ENCODE results near the gene ITIH6. TPM values are rescaled to one million over a fixed set of nuclear protein-coding genes. Genes with fewer than 3 reads are reported as not detected.

The ITIH6 gene
- polyA plus RNA-seq, 1 experiment: not detected

DNA sequence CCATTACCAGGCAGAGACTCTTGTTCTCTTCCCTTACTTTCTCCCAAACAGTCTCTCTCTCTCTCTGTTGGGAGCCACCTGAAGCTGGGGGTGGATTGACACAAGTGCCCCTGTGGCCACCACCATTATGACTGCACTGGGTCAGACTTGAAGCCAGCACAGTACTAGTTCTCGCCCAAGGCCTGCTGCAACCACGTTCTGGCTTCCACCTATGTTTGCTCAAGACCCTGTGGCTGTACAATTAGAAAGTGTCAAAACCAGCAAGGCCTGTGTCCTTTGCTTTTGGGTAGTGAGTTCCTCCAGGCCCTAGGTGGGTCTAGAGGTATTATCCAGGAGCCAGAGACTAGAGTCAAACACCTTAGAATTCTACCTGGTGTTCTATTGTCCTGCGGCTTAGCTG lies 40.5 kb upstream of the ITIH6 start:
- CTCF ChIA-PET: no interaction called here
- POLR2A ChIA-PET: no interaction called here
- Histone ChIP-seq H3K4me3 (ENCODE audit: low read depth, low read length) (no peak overlapping the region), H3K27me3 (ENCODE audit: control insufficient read depth, insufficient read depth, low read length) (no peaks in the 10 kb centered on the region), H3K36me3 (ENCODE audit: control insufficient read depth, insufficient read depth, low read length) (no peaks in the 10 kb centered on the region)
- TF ChIP-seq, protein P1, sequence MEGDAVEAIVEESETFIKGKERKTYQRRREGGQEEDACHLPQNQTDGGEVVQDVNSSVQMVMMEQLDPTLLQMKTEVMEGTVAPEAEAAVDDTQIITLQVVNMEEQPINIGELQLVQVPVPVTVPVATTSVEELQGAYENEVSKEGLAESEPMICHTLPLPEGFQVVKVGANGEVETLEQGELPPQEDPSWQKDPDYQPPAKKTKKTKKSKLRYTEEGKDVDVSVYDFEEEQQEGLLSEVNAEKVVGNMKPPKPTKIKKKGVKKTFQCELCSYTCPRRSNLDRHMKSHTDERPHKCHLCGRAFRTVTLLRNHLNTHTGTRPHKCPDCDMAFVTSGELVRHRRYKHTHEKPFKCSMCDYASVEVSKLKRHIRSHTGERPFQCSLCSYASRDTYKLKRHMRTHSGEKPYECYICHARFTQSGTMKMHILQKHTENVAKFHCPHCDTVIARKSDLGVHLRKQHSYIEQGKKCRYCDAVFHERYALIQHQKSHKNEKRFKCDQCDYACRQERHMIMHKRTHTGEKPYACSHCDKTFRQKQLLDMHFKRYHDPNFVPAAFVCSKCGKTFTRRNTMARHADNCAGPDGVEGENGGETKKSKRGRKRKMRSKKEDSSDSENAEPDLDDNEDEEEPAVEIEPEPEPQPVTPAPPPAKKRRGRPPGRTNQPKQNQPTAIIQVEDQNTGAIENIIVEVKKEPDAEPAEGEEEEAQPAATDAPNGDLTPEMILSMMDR (IDR thresholded peaks at IDR 0.05; ENCODE audit: insufficient read depth, low read depth, low read length): no peak
- no peak for DNase-seq (ENCODE audit: low read depth)

DNA sequence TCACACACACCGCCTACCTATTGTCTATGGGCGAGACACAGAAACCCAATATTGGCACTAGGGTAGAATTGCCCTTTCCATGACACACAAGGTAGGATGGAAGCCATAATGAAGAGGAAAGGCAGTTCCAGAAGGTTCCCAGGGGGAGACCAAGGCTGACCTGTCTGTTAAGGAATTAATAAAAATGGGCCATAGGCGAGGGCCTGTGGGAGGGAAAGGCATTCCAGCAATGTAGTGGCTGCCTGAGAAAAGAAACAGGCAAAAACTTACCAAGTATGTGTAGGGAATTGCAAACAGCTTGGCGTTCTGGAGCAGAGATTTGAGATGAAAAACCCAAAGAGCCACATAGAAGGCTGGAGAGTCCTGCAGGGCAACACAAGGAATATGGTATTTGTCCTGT lies 28.5 kb upstream of the ITIH6 start:
- DNase-seq (ENCODE audit: low read depth): no peak
- ChIA-PET POLR2A (no interaction called here), CTCF (no interaction called here)

DNA sequence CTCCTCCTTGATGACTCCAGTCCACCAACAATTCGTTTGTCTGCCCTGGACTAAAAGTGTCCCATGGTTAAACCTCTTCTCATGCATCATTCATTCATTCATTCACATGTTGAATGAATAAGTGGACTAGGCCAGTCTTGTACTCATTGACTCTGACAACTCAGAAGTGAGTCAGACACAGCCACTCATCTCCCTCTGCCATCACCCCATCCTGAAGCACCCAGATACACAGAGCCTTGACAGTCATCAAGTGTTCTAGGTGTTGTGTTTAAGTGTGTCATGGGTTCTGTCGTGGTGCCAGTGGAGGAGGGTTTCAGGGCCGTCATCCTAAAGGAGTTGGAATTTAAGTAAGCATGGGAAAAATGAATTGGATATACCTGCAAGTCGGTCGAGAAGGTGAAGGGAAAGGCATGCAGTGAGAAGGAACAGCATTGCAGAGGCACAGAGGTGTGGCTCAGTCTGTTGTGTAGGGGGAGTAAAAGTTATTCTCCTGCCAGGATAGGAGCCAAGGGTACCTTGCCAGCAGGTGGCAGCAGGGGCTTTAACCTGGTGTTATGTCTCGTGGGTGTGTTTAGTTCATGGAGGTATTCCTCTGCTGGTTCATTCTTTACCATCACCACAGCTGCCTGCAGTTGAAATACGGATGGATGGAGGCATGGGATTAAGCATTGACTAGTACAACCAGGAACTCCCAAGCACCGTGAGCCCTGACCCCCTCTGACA lies 27.8 kb upstream of the ITIH6 start:
- no peak overlapping the region for H3K4me3 ChIP-seq (ENCODE audit: low read depth, low read length)
- DNase-seq (ENCODE audit: low read depth): no peak
- POLR2A ChIA-PET: no interaction called here
- no peaks in the 10 kb centered on the region for H3K27me3 ChIP-seq (ENCODE audit: control insufficient read depth, insufficient read depth, low read length)
- H3K36me3 ChIP-seq (ENCODE audit: control insufficient read depth, insufficient read depth, low read length): no peaks in the 10 kb centered on the region
- TF ChIP-seq, protein P1 (IDR thresholded peaks at IDR 0.05; ENCODE audit: insufficient read depth, low read depth, low read length): no peak
- CTCF ChIA-PET: no interaction called here

More for the DNA sequence above, 28.5 kb upstream of the ITIH6 start:
- Histone ChIP-seq H3K36me3 (ENCODE audit: control insufficient read depth, insufficient read depth, low read length) (no peaks in the 10 kb centered on the region), H3K27me3 (ENCODE audit: control insufficient read depth, insufficient read depth, low read length) (no peaks in the 10 kb centered on the region), H3K4me3 (ENCODE audit: low read depth, low read length) (no peak overlapping the region)
- TF ChIP-seq, protein P1 (IDR thresholded peaks at IDR 0.05; ENCODE audit: insufficient read depth, low read depth, low read length): no peak

DNA sequence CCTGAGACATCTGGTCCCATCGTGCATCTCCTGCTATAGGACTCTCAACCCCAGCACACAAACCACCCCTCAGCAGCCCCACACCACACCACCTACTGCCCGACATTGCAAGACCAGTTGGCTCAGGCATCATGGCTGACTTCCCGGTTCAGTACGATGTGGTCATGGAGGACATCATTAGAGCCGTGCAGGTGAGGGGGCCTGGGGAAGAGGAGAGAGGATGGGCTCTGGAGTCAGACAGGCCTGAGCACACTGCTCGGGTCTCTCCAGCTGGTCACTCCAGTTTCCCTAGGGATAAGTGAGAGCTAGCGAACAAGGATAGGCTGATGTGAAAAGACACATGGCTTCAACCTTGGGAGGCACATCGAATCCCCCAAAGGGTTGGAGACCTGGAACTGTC lies 26.7 kb upstream of the ITIH6 start:
- POLR2A ChIA-PET: no interaction called here
- Histone ChIP-seq H3K4me3 (ENCODE audit: low read depth, low read length) (no peak overlapping the region), H3K36me3 (ENCODE audit: control insufficient read depth, insufficient read depth, low read length) (no peaks in the 10 kb centered on the region), H3K27me3 (ENCODE audit: control insufficient read depth, insufficient read depth, low read length) (no peaks in the 10 kb centered on the region)
- DNase-seq (ENCODE audit: low read depth): no peak
- TF ChIP-seq, protein P1 (IDR thresholded peaks at IDR 0.05; ENCODE audit: insufficient read depth, low read depth, low read length): no peak
- CTCF ChIA-PET: no interaction called here

DNA sequence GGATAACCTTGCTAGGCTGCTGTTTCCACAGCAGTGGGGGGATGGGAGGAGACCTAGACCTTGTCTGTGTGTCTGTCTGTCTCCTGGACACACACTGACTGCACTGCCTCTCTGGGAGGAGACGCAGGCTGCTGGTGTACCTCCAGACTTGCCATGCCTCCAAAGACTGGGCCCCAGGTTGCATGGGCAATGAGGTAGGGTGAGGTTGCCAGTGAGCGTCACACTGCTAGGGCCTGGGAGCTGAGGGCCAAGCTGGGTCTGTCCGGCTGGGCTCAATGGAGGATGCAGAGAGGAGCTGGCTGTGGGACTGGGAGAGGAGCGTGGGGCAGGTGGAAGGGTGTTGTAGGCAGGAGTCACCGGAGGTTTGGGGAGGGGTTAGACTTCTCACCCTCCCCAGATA lies 26.1 kb upstream of the ITIH6 start:
- H3K36me3 ChIP-seq (ENCODE audit: control insufficient read depth, insufficient read depth, low read length): no peaks in the 10 kb centered on the region
- POLR2A ChIA-PET: no interaction called here
- H3K4me3 ChIP-seq (ENCODE audit: low read depth, low read length): no peak overlapping the region
- CTCF ChIA-PET: no interaction called here
- TF ChIP-seq, protein P1 (IDR thresholded peaks at IDR 0.05; ENCODE audit: insufficient read depth, low read depth, low read length): no peak
- no peaks in the 10 kb centered on the region for H3K27me3 ChIP-seq (ENCODE audit: control insufficient read depth, insufficient read depth, low read length)
- no peak for DNase-seq (ENCODE audit: low read depth)
